Neuronal stem cell (in vitro differentiated cells): ENCODE data around the gene CORIN.

Source experiments
- DNase-seq: peaks from one replicate; pipeline ENCODE4 v3.0.0-alpha.2; 2013; ENCODE audit warnings: low spot score
- H2AFZ ChIP-seq: one replicate; pipeline ENCODE4 v1.6.1; 2013; ENCODE audit warnings: mild to moderate bottlenecking, low read length, inconsistent platforms
- H2AK5ac ChIP-seq: 2 replicates; pipeline ENCODE4 v1.6.1; 2013; ENCODE audit warnings: low read depth, mild to moderate bottlenecking, inconsistent platforms, low read length, moderate library complexity, mixed read lengths
- H2BK120ac ChIP-seq: 2 replicates; pipeline ENCODE4 v1.6.1; 2013; ENCODE audit warnings: low read depth, mild to moderate bottlenecking, inconsistent platforms, low read length, moderate library complexity, mixed read lengths
- H2BK12ac ChIP-seq: one replicate; pipeline ENCODE4 v1.6.1; 2013; ENCODE audit warnings: low read length, inconsistent platforms
- H2BK15ac ChIP-seq: 2 replicates; pipeline ENCODE4 v1.6.1; 2013; ENCODE audit warnings: mild to moderate bottlenecking, low read length, inconsistent platforms, mixed read lengths
- H2BK5ac ChIP-seq: one replicate; pipeline ENCODE4 v1.6.1; 2013; ENCODE audit warnings: inconsistent platforms, mild to moderate bottlenecking, low read length, moderate library complexity
- H3K14ac ChIP-seq: one replicate; pipeline ENCODE4 v1.6.1; 2013; ENCODE audit warnings: low read length, inconsistent platforms
- H3K18ac ChIP-seq: 2 replicates; pipeline ENCODE4 v1.6.1; 2013; ENCODE audit warnings: low read length, inconsistent platforms
- H3K23ac ChIP-seq: 2 replicates; pipeline ENCODE4 v1.6.1; 2013; ENCODE audit warnings: low read depth, mild to moderate bottlenecking, mixed read lengths, low read length, inconsistent platforms; ENCODE audit not compliant: poor library complexity
- H3K27ac ChIP-seq: replicated peaks from 3 replicates; pipeline ENCODE4 v1.5.1; 2013; ENCODE audit warnings: low read length, inconsistent platforms
- H3K27me3 ChIP-seq, 3 experiments: 2 replicates each; pipeline ENCODE4 v1.6.1; 2013; ENCODE audit warnings: low read length in 3 of 3, mild to moderate bottlenecking in 2 of 3, inconsistent platforms in 1 of 3, low read depth in 1 of 3, mixed read lengths in 1 of 3, moderate library complexity in 1 of 3; ENCODE audit not compliant: control insufficient read depth in 3 of 3, insufficient read depth in 3 of 3
- H3K36me3 ChIP-seq, 2 donors: replicated peaks in 1 of 2; 2 replicates each; pipeline ENCODE4 v1.6.1; 2013; ENCODE audit warnings: low read length in 2 of 2; ENCODE audit not compliant: control insufficient read depth in 2 of 2, insufficient read depth in 2 of 2
- H3K4ac ChIP-seq: 2 replicates; pipeline ENCODE4 v1.6.1; 2013; ENCODE audit warnings: inconsistent platforms, mild to moderate bottlenecking, low read length, moderate library complexity
- H3K4me1 ChIP-seq, 2 donors: 1 replicate in 1 of 2; 2 replicates in 1 of 2; pipeline ENCODE4 v1.6.1; 2013; ENCODE audit warnings: low read length in 2 of 2, low read depth in 1 of 2; ENCODE audit not compliant: control insufficient read depth in 2 of 2, insufficient read depth in 1 of 2
- H3K4me2 ChIP-seq: one replicate; pipeline ENCODE4 v1.6.1; 2013; ENCODE audit warnings: mild to moderate bottlenecking, low read length, inconsistent platforms; ENCODE audit not compliant: insufficient read depth, poor library complexity, severe bottlenecking
- H3K4me3 ChIP-seq, 2 donors: 2 replicates each; pipeline ENCODE4 v1.5.1; 2013; ENCODE audit warnings: low read length in 2 of 2, mild to moderate bottlenecking in 2 of 2, inconsistent platforms in 1 of 2, moderate library complexity in 1 of 2
- H3K79me1 ChIP-seq: one replicate; pipeline ENCODE4 v1.6.1; 2013; ENCODE audit warnings: low read depth, mild to moderate bottlenecking, inconsistent platforms, low read length, moderate library complexity
- H3K9ac ChIP-seq: one replicate; pipeline ENCODE4 v1.6.1; 2013; ENCODE audit warnings: mild to moderate bottlenecking, low read depth, low read length, inconsistent platforms; ENCODE audit not compliant: poor library complexity
- H3K9me3 ChIP-seq, 2 donors: replicated peaks in 1 of 2; 2 replicates each; pipeline versions ENCODE3 to v1.6.1; 2013; ENCODE audit warnings: low read length in 2 of 2, mild to moderate bottlenecking in 2 of 2, inconsistent platforms in 1 of 2, low read depth in 1 of 2, mixed read lengths in 1 of 2, moderate library complexity in 1 of 2; ENCODE audit not compliant: control insufficient read depth in 2 of 2, insufficient read depth in 1 of 2
- H4K8ac ChIP-seq: one replicate; pipeline ENCODE4 v1.6.1; 2013; ENCODE audit warnings: low read depth, mild to moderate bottlenecking, inconsistent platforms, low read length, moderate library complexity
- H4K91ac ChIP-seq: one replicate; pipeline ENCODE4 v1.6.1; 2013; ENCODE audit warnings: low read length, low read depth, mild to moderate bottlenecking, inconsistent platforms; ENCODE audit not compliant: poor library complexity
- WGBS, 2 donors: extraction: QIAGEN DNeasy Blood & Tissue Kit; methylation state at CpG; one replicate each; pipeline ENCODE4 v1.1.7; 2013; ENCODE audit warnings: missing lambda C conversion rate in 2 of 2, mixed read lengths in 1 of 2; ENCODE audit not compliant: insufficient read length in 2 of 2, insufficient replicate concordance in 1 of 2; ENCODE audit errors: extremely low coverage in 2 of 2; 5-methylcytosine and 5-hydroxymethylcytosine counted together

CORIN gene

DNA sequence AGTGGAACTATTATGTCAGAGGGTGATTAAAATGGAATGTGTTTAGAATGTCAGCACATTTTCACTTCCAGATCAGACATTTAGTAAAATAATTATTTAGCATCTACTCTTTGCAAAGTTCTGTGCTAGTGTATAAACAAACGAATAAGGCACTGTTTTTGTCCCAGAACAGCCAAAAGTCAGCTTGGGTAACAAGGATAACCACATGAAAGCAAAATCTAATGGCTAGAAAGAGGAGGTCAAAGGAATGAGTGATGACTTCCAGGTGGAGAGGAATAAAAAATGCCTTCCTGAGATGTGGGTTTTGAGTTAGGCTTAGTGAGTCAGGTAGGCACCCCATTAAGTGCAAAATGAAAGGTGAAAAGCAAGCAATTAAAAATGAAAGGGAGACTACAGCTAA lies 240.2 kb downstream of the CORIN start:
- H2AFZ ChIP-seq, result no peak overlapping the region
- whole genome bisulfite sequencing, 2 donors, result no CpG with 5 or more reads among the region's 1 CpG
- no peak overlapping the region for H2AK5ac ChIP-seq
- no peak overlapping the region for H4K8ac ChIP-seq
- no peaks in the 10 kb centered on the region for H3K4me1 ChIP-seq
- no peak overlapping the region for H3K23ac ChIP-seq
- no peak overlapping the region for H3K4ac ChIP-seq
- H3K18ac ChIP-seq, result no peak overlapping the region
- no peaks in the 10 kb centered on the region for H3K9me3 ChIP-seq
- no peak overlapping the region for H3K14ac ChIP-seq
- H2BK12ac ChIP-seq, result no peak overlapping the region
- no peak overlapping the region for H3K9ac ChIP-seq
- H3K27ac ChIP-seq, result no peak overlapping the region
- no peak for DNase-seq
- H3K79me1 ChIP-seq, result no peaks in the 10 kb centered on the region
- no peak overlapping the region for H2BK120ac ChIP-seq
- no peak overlapping the region for H4K91ac ChIP-seq
- no peaks in the 10 kb centered on the region for H3K27me3 ChIP-seq
- no peak overlapping the region for H2BK5ac ChIP-seq
- no peak overlapping the region for H3K4me3 ChIP-seq
- no peaks in the 10 kb centered on the region for H3K36me3 ChIP-seq
- no peak overlapping the region for H3K4me2 ChIP-seq
- no peak overlapping the region for H2BK15ac ChIP-seq

DNA sequence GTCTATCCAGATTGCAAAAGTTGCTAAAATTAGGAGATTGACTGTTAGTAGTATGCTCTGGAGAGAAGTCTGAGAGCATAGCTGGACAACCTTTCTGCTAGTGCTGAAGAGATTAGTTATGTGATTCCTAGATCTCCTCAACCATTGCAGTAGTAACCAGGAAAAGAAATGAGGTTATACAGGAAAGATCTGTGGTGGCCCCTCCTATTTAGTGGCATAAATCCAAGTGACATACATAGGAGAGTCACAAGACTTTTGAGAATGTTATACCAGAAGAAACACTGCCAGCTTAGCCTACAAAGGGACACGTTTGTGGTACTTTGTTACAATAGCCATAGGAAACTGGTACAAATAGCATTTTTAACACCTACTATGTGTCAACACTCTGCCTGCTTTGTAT lies 247.5 kb downstream of the CORIN start:
- H3K27me3 ChIP-seq, result no peaks in the 10 kb centered on the region
- H3K79me1 ChIP-seq, result no peaks in the 10 kb centered on the region
- no peak overlapping the region for H3K4me3 ChIP-seq
- no peak overlapping the region for H2BK12ac ChIP-seq
- no peak overlapping the region for H3K27ac ChIP-seq
- no peaks in the 10 kb centered on the region for H3K36me3 ChIP-seq
- no peak for DNase-seq
- H3K4ac ChIP-seq, result no peak overlapping the region
- H2BK120ac ChIP-seq, result no peak overlapping the region
- no peak overlapping the region for H3K18ac ChIP-seq
- H2AFZ ChIP-seq, result no peak overlapping the region
- H3K14ac ChIP-seq, result no peak overlapping the region
- H2AK5ac ChIP-seq, result no peak overlapping the region
- H3K4me1 ChIP-seq, result no peaks in the 10 kb centered on the region
- H3K23ac ChIP-seq, result no peak overlapping the region
- H4K91ac ChIP-seq, result no peak overlapping the region
- H4K8ac ChIP-seq, result no peak overlapping the region
- no peak overlapping the region for H3K9ac ChIP-seq
- WGBS, 2 donors, result no CpG with 5 or more reads among the region's 1 CpG
- H3K4me2 ChIP-seq, result no peak overlapping the region
- no peak overlapping the region for H2BK15ac ChIP-seq
- no peak overlapping the region for H2BK5ac ChIP-seq
- no peaks in the 10 kb centered on the region for H3K9me3 ChIP-seq

DNA sequence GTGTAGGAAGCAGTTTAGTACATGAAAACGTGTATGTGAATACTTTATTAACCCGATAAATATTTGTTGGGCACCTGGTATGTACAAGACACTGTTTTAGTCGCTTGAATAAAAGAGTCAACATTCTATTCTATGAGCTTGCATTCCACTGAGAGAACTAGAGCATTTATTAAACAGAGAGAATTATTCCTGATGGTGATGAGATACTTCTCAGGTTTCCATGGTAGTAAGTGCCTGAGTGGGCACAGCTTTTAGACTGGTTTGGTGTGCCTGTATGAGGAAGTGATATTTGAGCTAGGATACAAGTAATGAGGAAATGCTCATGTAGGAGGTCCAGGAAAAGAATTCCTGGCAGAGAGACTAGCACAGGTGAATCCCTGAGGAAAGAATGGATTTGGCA lies 258.6 kb downstream of the CORIN start:
- H3K18ac ChIP-seq, result no peak overlapping the region
- no peaks in the 10 kb centered on the region for H3K27me3 ChIP-seq
- WGBS, 2 donors, result no CpG with 5 or more reads among the region's 3 CpGs
- no peaks in the 10 kb centered on the region for H3K36me3 ChIP-seq
- DNase-seq, result no peak
- H3K23ac ChIP-seq, result no peak overlapping the region
- H3K79me1 ChIP-seq, result no peaks in the 10 kb centered on the region
- H4K91ac ChIP-seq, result no peak overlapping the region
- no peak overlapping the region for H3K4me3 ChIP-seq
- H3K27ac ChIP-seq, result no peak overlapping the region
- H3K9me3 ChIP-seq, result no peaks in the 10 kb centered on the region
- H2BK15ac ChIP-seq, result no peak overlapping the region
- no peak overlapping the region for H2BK12ac ChIP-seq
- H2BK5ac ChIP-seq, result no peak overlapping the region
- H3K4ac ChIP-seq, result no peak overlapping the region
- H2AK5ac ChIP-seq, result no peak overlapping the region
- no peak overlapping the region for H4K8ac ChIP-seq
- H3K4me1 ChIP-seq, result peaks cover 0 to 1% of the 10 kb centered on the region in 2 donors
- H2AFZ ChIP-seq, result no peak overlapping the region
- no peak overlapping the region for H3K4me2 ChIP-seq
- H3K9ac ChIP-seq, result no peak overlapping the region
- H3K14ac ChIP-seq, result no peak overlapping the region
- no peak overlapping the region for H2BK120ac ChIP-seq

- H2AK5ac ChIP-seq, result no peak overlapping the region
- H3K9me3 ChIP-seq, result no peaks in the 10 kb centered on the region
- no peaks in the 10 kb centered on the region for H3K79me1 ChIP-seq
- H2BK15ac ChIP-seq, result no peak overlapping the region
- no peak overlapping the region for H2BK5ac ChIP-seq
- no peak overlapping the region for H2BK12ac ChIP-seq
- H3K27ac ChIP-seq, result no peak overlapping the region
- H4K8ac ChIP-seq, result no peak overlapping the region
- no peak overlapping the region for H2AFZ ChIP-seq
- H3K14ac ChIP-seq, result no peak overlapping the region
- no peak overlapping the region for H3K18ac ChIP-seq
- no peak overlapping the region for H3K4me2 ChIP-seq
- H3K4me1 ChIP-seq, result peaks cover 0 to 1% of the 10 kb centered on the region in 2 donors
- DNase-seq, result no peak
- no peak overlapping the region for H4K91ac ChIP-seq
- H3K36me3 ChIP-seq, result no peaks in the 10 kb centered on the region
- H2BK120ac ChIP-seq, result no peak overlapping the region
- H3K4me3 ChIP-seq, result no peak overlapping the region
- H3K23ac ChIP-seq, result no peak overlapping the region
- no peak overlapping the region for H3K9ac ChIP-seq
- H3K27me3 ChIP-seq, result no peaks in the 10 kb centered on the region
- WGBS, 2 donors, result no CpG with 5 or more reads among the region's 7 CpGs
- H3K4ac ChIP-seq, result no peak overlapping the region
Measured at GRCh38 chr4:47577779-47578553, 259.9 kb downstream of the CORIN start.
